ENCODE measurements around the gene SLC19A1.

The SLC19A1 gene

DNA sequence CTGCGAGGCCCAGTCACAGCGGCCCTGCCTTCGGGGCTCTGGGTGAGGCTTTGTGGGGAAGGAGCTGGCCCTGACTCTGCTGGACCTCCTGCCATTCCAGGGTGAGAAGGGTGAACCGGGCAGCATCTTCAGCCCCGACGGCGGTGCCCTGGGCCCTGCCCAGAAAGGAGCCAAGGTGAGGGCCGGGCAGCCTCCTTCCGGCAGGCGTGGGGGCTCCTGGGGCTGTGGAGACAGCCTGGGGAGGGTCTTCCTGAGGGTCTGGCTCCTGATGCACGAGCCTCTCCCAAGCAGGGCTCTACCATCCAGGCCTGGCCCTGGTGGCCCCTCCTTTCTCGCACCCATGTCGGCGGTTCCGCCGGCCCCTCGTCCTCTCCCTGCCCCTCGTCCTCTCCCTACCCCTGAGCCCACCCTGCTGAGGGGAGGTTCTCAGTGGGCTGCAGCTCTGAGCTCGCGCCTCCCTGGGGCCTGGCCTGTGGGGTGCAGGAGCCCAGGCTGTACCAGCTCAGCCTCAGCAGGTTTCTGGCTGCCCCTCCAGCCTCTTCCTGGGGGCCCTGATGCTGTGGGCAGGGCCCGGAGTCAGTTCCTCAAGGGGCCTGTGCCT lies 48.7 kb downstream of the SLC19A1 start:
- Histone ChIP-seq H3K36me3 (no peaks in the 10 kb centered on the region), H3K4me1 (no peaks in the 10 kb centered on the region), H3K27me3 (no peaks in the 10 kb centered on the region), H3K9me3 (no peaks in the 10 kb centered on the region), H3K4me3 (ENCODE audit: low read depth, low read length) (no peak overlapping the region)
- no peak for DNase-seq
- TF ChIP-seq, protein P1, sequence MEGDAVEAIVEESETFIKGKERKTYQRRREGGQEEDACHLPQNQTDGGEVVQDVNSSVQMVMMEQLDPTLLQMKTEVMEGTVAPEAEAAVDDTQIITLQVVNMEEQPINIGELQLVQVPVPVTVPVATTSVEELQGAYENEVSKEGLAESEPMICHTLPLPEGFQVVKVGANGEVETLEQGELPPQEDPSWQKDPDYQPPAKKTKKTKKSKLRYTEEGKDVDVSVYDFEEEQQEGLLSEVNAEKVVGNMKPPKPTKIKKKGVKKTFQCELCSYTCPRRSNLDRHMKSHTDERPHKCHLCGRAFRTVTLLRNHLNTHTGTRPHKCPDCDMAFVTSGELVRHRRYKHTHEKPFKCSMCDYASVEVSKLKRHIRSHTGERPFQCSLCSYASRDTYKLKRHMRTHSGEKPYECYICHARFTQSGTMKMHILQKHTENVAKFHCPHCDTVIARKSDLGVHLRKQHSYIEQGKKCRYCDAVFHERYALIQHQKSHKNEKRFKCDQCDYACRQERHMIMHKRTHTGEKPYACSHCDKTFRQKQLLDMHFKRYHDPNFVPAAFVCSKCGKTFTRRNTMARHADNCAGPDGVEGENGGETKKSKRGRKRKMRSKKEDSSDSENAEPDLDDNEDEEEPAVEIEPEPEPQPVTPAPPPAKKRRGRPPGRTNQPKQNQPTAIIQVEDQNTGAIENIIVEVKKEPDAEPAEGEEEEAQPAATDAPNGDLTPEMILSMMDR (IDR thresholded peaks at IDR 0.05; ENCODE audit: low read depth, low read length) = no peak

DNA sequence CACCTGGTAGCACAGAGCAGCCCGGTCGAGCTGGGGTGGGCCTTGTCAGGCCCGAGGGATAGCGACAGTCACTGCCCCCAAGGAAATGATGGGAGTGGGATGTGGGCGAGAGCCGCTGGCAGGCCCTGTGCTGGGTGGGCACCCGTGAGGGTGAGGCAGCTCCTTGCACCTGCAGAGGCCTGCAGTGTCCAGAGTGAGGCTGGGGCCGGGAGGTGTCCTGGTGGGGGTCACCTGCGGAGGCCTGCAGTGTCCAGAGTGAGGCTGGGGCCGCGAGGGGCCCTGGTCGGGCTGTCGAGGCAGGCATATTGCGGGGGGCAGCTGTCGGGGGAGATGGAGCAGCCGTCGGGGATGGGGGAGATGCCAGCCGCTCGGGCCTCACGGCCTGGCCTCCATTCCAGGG lies 49.5 kb downstream of the SLC19A1 start:
- H3K4me1 ChIP-seq = no peaks in the 10 kb centered on the region
- H3K4me3 ChIP-seq (ENCODE audit: low read depth, low read length) = no peak overlapping the region
- H3K36me3 ChIP-seq = no peaks in the 10 kb centered on the region
- no peaks in the 10 kb centered on the region for H3K9me3 ChIP-seq
- no peaks in the 10 kb centered on the region for H3K27me3 ChIP-seq
- TF ChIP-seq, protein P1 (IDR thresholded peaks at IDR 0.05; ENCODE audit: low read depth, low read length) = no peak
- DNase-seq = no peak

DNA sequence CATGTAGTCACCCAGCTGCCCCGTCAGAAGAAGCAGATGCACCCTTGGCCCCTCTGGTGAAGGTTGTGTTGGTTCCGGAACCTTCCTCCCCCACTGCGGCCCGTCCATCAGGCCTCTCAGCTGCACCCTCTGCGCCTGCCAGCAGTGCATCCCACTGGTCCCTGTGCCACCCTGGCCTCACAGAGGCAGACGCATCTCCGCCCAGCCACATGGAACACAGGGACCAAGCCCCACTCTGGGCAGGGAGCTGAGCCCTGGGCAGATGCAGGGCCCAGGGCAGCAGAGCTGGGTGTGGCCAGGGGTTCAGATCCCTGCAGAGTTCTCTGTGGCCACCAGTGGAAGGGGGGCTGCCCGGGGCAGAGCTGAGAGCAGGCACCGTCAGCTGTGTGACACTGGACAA lies 50.6 kb downstream of the SLC19A1 start:
- Histone ChIP-seq H3K4me1 (no peaks in the 10 kb centered on the region), H3K27me3 (no peaks in the 10 kb centered on the region), H3K36me3 (no peaks in the 10 kb centered on the region), H3K4me3 (ENCODE audit: low read depth, low read length) (no peak overlapping the region), H3K9me3 (no peaks in the 10 kb centered on the region)
- DNase-seq = no peak
- TF ChIP-seq, protein P1 (IDR thresholded peaks at IDR 0.05; ENCODE audit: low read depth, low read length) = no peak

DNA sequence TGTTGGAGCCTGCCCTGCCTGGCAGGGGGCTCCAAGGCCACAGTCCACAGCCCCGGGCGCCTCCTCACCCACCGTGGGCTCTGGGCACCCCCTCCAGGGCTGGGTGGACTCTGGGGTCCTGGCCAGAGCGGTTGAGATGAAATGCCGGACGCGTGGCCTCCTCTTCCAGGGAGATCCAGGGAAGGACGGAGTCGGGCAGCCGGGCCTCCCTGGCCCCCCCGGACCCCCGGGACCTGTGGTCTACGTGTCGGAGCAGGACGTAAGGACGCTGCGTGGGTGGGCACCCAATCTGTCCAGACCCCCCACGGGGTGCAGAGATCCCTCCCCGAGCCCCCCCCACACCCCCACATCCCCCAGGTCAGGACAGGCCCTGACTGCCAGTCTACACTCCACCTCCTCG lies 51.2 kb downstream of the SLC19A1 start:
- Histone ChIP-seq H3K4me3 (ENCODE audit: low read depth, low read length) (no peak overlapping the region), H3K9me3 (no peaks in the 10 kb centered on the region), H3K4me1 (no peaks in the 10 kb centered on the region), H3K36me3 (no peaks in the 10 kb centered on the region), H3K27me3 (no peaks in the 10 kb centered on the region)
- DNase-seq = no peak
- TF ChIP-seq, protein P1 (IDR thresholded peaks at IDR 0.05; ENCODE audit: low read depth, low read length) = no peak

DNA sequence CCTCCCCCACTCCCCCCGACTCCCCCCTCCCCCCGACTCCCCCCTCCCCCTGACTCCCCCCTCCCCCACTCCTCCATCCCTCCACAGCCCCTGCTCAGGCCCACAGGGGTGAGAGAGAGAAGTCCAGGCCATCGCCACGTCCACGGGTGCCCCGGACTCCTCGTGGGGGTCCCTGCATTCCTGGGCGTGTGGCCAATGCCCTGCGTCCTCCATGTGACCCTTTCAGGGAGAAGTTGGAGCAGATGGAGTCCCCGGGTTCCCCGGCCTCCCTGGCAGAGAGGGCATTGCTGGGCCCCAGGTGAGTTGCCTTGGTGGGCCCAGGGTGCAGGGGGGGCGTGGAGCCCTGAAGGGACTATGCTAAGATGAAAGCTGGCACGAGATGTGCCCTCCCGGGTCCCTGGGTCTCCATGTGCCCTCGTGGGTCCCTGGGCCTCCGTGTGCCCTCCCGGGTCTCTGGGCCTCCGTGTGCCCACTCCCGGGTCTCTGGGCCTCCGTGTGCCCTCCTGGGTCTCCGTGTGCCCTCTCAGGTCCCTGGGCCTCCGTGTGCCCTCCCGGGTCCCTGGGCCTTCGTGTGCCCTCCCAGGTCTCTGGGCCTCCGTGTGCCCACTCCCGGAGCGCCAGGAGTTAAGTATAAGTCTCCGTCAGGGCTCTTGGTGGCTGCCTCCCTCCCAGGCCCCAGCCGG lies 52.0 kb downstream of the SLC19A1 start:
- no peak overlapping the region for H3K4me3 ChIP-seq (ENCODE audit: low read depth, low read length)
- no peak for DNase-seq
- TF ChIP-seq, protein P1 (IDR thresholded peaks at IDR 0.05; ENCODE audit: low read depth, low read length) = no peak
- H3K27me3 ChIP-seq = no peaks in the 10 kb centered on the region
- no peaks in the 10 kb centered on the region for H3K9me3 ChIP-seq
- no peaks in the 10 kb centered on the region for H3K4me1 ChIP-seq
- H3K36me3 ChIP-seq = no peaks in the 10 kb centered on the region

DNA sequence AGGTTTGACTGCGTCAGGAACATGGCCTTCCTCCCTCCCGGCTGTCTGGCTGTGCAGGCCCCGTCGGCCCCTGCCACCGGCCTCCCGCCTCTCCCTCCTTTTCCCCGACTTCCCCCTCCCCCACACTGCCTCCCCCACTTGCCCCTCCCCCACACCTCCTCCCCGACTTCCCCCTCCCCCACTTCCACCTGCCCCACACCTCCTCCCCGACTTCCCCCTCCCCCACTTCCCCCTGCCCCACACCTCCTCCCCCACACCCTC lies 52.6 kb downstream of the SLC19A1 start:
- no peaks in the 10 kb centered on the region for H3K9me3 ChIP-seq
- H3K36me3 ChIP-seq = no peaks in the 10 kb centered on the region
- H3K27me3 ChIP-seq = no peaks in the 10 kb centered on the region
- TF ChIP-seq, protein P1 (IDR thresholded peaks at IDR 0.05; ENCODE audit: low read depth, low read length) = no peak
- H3K4me1 ChIP-seq = no peaks in the 10 kb centered on the region
- H3K4me3 ChIP-seq (ENCODE audit: low read depth, low read length) = no peak overlapping the region
- DNase-seq = no peak

Data from BE2C (cell line).